ENCODE data around the gene GJB3.
A peak's percentile ranks its signal among the peaks of the same experiment; 100 is the strongest.
"Not testable (repeated sequence)": the region's sequence is repeated elsewhere in the genome, so short reads cannot be mapped to it uniquely, and the experiment has no call there.

Gene GJB3

DNA sequence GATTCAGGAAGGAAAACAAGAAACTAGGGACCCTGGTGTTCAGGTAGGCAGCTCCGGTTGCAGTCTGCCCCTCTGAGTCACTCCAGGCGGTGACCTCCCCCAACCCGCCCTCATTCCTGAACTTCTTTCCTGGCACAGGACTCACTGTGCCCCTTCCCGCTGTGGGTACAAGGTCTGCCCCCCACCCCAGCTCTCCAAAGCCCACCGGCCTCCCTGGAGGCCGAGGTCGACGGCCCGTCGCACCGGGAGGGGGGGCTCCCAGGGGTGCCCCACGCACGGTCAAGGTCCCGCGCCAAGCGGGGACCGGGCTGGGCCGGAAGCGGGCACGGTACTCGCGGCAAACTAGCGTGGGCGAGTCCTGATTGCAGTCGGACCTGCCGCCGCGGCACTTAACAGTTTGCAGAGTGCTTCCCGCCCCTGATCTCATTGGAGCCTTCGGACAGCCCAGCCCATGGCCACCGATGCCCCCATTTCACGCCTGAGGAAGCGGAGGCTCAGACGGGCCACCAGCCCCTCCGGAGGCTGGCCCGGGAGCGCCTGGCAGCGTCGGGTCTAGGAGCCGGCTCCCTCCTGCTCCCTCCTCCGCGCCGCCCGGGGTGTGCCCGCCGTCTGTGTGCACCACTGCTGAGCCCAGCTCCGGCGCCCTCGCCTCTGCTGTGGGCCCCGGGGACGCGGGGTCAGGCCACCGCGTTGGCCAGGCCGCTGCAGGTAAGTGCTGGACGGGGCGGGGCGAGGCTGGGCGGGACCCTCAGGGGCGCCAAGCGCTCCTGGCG, at the start of gene GJB3:
Gene GJB3, plus strand, starts transcription at position 144 of the 773 bp plus-strand sequence. CDS start 3,549 bp downstream, outside the sequence.
- no peak for DNase-seq

DNA sequence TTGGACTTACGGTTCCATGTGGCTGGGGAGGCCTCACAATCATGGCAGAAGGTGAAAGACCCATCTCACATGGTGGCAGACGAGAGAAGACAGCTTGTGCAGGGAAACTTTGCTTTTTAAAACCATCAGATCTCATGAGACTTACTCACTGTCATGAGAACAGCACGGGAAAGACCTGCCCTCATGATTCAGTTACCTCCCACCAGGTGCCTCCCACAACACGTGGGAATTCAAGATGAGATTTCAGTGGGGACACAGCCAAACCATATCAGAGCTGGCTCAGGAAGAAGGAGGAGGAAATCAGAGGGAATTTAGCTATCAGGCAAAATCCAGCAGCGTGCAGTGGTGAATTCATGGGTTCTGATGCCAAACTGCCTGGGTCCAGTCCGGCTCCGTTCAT, 48.2 kb upstream of the GJB3 start:
- not testable (repeated sequence) for DNase-seq

DNA sequence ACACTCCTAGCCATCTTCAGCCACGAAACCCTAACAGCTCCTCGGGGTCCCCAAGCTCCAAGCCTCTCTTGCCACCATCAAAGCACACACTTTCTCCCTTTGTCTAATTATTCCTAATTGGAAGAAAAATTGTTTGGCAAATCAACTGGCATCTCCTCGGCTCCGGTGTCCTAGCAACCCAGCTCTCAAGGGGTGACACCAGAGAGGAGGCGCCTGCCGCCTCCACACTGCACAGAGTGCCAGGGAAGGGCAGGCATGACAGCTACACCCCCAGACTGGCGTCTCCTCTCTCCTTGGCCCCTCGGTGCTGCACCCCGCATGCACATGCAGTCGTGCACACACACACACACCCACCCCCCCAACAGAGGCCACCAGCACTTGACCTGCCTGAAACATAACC, 44.3 kb upstream of the GJB3 start:
- no peak for DNase-seq

DNA sequence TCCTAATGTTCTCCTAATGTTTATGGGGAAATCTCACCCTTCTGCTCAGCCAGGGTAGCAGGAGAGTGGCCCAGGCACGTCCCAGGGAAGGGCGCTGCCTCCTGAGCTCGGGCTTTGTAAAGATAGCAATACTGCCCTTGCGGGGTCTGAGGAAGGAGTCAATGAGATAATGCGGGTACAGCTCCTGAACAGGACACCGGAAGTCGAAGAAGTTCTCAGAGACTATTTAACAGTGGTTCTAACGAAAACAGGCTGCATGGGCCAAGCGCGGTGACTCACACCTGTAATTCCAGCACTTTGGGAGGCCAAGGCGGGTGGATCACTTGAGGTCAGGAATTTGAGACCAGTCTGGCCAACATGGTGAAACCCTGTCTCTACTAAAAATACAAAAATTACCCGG, 43.8 kb upstream of the GJB3 start:
- DNase-seq = not testable (repeated sequence)

DNA sequence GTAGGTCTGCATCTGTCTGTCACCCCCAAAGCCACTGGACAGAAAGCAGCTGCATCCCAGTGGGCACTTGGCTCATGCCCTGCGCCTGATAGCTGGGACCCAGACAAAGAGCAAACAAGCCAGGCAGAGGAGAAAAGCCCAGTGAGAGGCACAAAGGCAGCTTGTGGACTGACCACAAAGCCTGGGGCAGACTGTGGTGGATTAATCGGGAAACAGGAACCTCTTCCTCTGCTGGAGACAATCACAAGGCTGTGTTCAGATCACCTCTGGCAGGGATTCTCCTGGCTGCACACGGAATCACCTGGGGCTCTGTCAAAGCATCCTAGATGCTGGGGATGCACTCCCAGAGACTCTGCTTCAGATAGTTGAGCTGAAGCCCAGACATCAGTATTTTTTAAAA, 41.4 kb upstream of the GJB3 start:
- DNase-seq = no peak

DNA sequence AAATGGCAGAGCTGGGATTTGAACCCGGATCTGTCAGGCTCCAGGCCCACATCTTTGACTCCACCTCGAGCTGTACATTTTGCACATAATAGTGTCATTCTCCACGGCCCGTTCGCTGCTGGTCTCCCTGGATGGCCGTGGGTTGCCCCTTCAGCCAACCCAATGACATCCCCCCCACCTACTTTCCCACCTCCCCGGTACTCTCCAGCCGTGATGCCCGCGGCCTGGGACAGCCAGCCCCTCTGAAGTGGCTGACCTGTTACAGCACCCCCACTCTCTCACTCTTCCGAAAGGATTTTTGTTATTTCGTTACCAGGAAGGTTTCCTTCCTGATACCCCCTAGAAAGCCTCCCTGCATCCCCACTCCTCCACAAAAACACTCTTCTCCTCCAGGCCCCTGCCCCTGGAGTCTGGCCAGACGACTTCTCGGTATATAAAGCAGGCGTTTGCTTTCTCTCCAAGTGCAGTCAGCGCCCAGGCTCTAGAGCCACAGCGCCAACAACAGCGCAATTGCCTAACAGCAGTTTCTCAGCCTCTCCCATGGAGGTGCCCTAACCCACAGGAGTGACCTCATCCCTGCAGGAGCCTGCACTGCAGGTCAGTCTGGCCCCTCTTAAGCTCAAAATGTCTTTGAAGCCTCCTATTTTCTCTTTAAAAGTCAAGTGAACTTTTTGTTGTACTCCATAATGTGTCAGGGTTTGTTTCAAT, 40.7 kb upstream of the GJB3 start:
- DNase-seq = no peak

DNA sequence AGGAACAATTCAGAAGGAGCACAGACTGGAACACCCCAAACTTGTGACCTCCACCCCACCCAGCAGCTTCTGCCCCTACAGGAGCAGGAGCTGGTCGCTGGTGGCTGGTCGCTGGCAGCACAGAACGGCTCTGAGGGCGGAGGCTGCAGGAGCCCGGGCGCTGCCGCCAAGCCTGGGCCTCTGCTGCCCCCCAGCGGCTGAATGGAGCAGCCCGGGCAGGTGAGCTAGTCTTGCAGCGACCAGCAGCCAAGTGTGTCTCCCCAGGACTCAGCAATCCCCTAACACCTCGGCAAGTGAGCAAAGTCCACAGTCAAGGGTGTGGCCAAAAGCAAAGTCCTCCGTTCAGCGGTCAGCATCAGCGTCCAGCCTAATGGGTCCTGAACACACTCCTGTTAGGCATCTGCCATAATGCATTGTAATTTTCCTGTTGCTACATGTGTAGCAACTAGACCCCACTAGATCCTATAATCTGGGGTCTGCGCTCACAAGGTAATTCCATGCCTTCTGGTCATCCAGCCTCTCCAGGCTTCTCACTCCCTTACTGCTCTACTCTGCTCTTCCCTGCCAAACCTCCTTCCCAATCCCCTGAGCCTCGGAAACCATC, 38.2 kb upstream of the GJB3 start:
- peak; percentile 43 for DNase-seq

DNA sequence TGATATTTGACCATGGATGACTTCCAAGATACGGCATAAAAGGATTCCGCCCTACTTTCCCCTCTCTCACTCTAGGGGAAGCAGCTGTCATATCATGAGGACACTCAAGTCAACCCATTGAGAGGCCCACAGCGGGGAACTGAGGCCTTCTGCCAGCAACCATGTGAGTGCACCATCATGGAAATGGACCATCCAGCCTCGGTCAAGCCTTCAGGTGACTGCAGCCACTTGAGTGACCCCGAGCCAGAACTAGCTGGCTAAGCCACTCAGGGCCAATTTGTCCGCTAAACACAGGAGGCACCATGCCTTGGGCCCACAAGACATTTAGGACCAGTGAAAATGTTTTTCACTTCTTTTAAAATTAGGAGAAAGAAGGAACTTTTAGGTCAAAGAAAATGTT, 37.2 kb upstream of the GJB3 start:
- DNase-seq = no peak

DNA sequence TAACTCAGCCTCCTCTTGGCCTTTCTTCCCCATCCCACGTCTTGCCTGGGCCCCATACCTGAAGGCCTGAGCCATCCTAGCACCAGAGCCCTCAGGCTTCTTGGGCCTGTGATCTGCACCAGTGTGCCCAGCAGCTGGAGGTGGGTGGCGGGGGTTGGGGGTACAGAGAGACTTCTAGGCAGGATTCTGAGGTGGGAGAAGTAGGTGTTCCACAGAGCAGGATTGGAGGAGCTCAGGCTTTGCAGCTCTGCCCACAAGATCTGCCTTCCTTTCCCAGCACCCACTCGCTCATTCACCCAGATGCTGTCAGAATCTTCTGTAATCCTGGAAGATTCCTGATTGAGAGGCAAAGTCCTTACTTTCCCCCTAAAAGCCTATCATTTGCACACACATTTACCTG, 36.2 kb upstream of the GJB3 start:
- DNase-seq = no peak

DNA sequence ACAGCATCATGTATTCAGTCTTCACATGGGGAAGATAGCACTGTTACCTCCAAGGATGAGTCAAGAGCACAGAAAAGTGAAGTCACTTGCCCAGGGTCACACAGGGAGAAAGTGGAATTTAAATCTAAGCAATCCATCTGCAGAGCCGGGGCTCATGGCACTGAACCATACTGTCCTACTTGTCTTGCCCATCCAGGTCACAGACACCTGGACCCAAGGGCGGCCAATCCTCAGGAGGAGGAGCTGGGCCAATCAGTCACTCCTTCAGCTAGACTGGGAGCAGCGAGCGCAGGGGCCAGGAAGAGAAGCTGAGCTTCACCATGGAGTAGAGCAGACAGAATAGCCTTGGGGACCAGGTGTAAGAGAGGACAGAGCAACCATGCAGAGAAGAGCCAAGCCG, 35.3 kb upstream of the GJB3 start:
- DNase-seq = no peak

DNA sequence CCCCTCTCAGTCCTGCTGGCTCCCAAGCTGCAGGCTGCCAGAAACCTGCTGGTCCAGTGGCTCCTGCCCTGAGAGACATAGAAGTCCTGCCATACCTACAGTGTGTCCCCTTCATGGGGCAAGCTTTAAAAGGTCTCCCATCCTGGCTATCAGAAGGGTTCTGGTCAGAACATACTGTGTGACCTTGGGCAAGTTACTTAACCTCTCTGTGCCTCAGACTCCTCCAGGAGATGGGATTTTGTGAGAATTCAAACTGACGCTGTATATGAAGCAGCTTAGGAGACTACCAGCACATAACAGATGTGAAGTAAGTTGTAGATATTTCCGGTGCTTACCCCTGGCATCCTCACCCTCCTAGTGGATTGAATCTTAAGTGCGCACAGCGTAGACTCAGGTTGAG, 34.9 kb upstream of the GJB3 start:
- DNase-seq = no peak

DNA sequence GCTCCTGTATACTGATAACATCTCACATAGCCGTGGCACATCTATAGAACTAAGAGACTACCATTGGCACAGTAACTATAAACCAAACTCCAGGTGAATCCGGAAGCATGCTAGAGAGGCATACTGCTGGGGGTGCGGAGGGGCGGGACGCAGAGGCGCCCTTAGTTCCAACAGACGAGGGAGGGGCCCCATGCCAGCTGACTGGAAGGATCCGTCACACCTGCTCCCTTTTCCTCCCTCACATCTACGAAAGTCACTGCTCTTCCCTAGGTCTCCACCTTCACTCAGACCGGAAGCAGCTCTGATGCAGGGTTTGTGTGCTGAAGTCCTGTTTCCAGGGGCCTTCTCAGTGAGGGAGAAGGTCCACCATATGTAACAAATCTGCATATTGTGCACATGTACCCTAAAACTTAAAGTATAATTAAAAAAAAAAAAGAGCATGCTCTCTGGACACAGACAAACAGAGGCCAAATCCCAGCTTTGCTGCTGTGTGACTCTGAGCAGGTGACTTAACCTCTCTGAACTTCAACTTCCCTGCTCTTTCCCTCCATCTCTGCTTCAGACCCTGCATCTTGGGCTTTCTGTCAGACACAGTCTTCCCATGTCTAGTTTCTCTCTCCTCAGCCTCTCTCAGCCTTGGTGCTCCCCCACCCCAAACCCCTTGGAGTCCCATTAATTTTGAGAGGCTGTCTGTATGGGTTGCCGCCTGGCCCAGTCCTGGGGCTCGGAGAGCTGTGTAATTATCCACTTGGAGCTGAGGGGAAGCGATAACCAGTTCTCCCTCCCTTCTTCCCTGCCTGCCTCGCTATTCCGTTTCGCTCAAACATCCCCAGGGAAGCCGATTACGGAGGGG, 34.0 kb upstream of the GJB3 start:
- no peak for DNase-seq

DNA sequence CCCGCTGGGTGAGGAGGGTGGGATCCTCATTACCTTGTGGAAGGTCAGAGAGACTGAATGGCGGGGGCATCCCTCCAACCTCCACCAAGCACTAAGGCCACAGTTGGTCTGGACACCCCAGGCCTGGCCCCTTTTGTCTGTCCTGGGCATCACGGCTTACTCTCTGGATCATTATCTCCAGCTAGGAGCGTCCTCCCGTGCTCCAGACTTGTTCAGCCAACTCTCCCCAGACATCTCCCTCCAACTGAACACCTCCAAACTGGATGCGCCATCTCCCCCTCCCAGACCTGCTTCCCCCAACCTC, 33.4 kb upstream of the GJB3 start:
- DNase-seq = no peak

DNA sequence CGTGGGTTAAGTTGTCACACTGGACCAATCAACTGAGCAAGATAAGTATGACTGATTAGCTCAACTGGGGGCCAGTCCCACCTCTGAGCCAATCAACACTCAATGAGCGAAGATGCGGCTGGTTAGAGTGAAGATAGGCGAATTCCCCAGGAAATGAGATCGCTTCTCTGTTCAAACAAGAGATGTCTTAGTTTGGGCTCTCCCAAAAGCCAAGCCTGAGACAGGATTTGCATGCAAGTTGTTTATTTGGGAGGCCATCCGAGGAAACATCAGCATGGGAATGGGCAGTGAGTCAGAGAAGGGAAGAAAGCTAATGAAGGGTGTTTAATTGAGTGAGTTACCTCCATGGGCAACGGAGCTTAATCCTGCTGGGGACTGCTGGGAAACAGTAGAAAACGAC, 31.0 kb upstream of the GJB3 start:
- no peak for DNase-seq

DNA sequence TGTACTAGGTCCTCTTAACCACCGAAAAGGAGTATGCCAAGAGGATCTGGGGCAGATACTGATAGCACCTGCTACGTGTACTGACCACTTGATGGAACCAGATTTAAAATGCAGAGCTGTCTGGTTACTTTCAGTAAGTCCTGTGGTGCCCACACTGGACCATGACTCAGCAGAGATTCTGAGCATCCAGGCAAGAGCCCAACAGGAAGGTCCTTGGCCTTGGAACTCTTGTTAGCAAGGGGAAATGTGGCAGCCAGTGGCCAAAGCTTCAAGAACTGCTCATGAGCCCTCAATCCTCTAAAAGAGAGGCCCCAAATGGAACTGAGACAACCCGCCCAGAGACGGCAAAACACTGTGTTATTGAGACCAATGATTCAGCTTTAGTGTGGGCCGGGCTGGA, 30.4 kb upstream of the GJB3 start:
- no peak for DNase-seq

DNA sequence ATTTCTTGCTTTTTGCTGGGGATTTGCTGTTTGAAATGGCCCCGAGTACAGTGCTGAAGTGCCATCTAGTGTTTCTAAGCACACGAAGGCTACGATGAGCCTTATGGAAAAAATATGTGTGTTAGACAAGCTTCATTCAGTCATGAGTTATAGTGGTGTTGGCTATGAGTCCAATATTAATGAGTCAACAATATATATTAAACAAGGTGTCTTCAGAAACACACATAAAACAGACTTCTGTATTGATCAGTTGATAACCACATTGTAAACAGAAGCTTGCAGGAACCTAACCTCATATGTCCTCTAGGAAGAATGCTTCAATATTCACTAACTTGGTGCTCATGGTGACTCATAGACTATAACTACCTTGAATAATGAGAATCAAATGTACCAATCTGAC, 27.9 kb upstream of the GJB3 start:
- no peak for DNase-seq

DNA sequence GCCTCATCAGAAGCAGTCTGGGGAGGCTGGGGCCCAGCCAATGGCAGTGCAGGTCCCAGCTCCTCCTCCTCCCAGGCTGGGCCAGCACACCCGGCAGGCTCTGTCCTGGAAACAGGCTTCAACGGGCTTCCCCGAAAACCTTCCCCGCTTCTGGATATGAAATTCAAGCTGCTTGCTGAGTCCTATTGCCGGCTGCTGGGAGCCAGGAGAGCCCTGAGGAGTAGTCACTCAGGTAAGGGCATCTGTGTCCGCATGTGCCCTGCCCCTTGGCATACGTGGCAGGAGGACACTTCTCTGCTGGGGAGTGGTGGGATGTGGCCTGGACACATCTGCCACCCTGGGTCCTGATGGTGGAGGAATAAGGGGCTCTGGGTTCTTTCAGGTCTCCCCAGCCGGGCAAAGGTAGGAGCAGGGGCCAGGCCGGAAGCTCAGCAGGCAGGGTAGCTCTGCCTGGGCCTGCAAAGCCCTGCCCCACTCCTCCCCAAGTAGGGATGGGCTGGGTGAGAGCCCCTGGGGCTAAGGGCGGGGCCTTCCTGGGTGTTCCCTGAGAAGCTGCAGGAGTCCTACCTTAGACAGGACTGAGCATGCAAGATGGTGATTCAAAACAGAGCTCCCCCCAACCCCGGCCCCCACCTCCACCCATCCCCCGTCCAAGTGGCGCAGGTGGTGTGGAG, 25.9 kb upstream of the GJB3 start, which contains the start of gene GJB5:
Gene GJB5, plus strand, starts transcription at position 84 of the 674 bp plus-strand sequence. CDS start 2,284 bp downstream, outside the sequence.
- no peak for DNase-seq

DNA sequence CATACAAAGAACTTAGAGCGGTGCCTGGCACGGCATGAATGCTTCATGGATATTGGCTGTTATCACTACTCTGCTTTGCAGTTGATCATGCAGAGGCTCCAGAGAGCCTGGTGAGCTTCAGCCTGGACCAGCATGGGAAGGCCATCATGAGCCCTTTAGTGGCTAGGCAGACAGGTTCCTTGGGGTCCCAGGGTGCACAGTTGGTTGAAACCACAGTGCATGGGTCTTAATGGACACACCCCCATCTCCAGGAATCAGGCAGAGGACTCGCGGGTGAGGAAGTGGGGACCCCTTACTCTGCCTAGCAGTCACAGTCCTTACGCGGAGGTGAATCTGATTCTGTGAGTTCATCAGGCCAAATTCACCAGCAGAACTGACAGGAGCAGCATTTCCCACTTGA, 25.1 kb upstream of the GJB3 start:
- no peak for DNase-seq

DNA sequence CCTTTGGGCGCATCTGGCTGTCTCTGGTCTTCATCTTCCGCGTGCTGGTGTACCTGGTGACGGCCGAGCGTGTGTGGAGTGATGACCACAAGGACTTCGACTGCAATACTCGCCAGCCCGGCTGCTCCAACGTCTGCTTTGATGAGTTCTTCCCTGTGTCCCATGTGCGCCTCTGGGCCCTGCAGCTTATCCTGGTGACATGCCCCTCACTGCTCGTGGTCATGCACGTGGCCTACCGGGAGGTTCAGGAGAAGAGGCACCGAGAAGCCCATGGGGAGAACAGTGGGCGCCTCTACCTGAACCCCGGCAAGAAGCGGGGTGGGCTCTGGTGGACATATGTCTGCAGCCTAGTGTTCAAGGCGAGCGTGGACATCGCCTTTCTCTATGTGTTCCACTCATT, 23.6 kb upstream of the GJB3 start:
- no peak for DNase-seq

DNA sequence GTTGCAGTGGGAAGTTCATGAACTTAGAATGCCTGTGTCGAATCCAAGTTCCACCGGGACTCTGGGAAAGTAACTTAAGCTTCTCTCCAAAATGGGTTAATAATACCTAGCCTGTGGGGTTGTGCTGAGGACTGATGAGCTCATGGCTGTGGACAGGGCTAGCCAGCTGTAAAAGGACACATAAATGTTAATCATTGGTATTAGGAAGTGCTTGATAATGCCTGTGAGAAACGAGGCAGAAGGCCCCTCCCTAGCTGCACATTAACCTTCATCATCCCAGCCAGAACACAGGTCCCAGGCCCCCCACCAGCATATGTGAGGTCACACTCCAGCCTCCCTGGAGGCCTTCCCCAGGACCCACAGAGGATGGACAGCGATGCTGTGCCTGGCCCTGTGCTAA, 22.3 kb upstream of the GJB3 start:
- DNase-seq = no peak

DNA sequence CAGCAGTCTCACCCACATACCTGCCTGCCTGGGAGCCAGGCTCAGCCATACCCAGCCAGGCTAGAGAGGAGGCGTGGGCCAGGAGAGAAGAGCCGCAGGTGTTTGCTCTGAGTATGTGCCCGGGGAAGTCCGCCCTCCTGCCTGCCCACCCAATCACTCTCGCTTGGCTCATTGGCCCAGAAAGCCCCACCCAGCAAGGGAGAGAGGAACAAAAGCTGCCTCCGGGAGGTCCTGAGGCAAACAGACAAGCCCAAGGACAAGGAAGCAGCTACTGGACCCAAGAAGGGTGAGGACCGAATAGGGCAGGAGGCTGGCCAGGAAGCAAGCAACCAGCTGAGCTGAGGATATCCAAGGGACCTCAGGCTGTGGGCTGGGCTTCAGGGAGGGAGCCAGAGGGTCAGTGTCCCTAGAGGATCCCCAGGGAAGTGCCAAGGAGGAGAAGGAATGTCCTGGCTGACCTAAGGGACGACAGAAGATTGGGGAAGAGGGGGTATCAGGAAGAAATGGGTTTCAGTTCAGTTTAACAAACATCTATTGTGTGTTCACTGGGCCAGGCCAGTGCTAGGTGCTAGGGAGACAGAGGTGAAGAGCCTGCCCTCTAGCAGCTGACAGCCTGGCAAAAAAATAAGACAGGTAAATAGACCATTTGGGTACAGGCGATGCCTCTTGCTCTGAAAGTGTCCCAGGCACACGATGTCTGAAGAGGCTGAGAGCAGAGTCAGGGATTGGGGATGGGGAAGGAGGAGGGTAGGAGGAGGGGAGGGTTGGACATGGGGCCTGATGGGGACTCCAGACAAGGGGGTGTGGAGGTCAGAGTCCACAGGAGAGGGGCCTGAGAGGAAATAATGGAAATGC, 21.3 kb upstream of the GJB3 start, which contains the start of gene GJB4:
Gene GJB4, plus strand, starts transcription at position 238 of the 855 bp plus-strand sequence. CDS start 1,515 bp downstream, outside the sequence.
- no peak for DNase-seq
